T47D (cell line): Measurements from ENCODE around the gene MRGPRX3.
"Not testable (repeated sequence)": the region's sequence is repeated elsewhere in the genome, so short reads cannot be mapped to it uniquely, and the experiment has no call there.

Source experiments
- DNase-seq, 2 experiments: peaks; one replicate each; pipeline versions ENCODE4 v3.0.0 to v3.0.0-alpha.2; 2011 to 2012; ENCODE audit warnings: low read depth in 1 of 2, low spot score in 1 of 2
- JUND ChIP-seq: IDR thresholded peaks from 2 replicates; pipeline ENCODE4 v1.6.1; 2012; ENCODE audit warnings: low read depth
- in situ Hi-C: cut with HindIII; loops from 2 replicates; pipeline ENCODE4 v1.10.0; 2016; ENCODE audit warnings: low sequenced_read_pairs, low pct_unique_long_range_greater_than_20kb

MRGPRX3 gene

DNA sequence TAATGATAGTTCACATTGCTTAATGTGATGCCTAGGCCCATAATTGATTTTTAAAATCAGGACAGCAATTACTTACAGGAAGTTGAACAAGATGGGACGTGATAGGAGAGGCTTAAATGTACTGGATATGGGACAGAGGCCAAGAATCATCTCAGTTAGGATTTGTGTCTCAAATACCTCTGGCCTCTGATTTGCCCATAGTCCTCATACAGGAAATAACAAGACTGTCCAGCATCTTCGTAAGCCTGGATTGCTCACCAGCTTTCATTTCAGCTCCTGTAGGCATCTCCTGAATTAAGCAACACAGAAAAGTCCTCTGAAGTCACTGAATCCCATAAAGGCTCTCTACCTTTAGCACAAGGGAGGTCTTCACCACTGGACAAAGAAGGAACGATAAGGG, at the start of gene MRGPRX3:
Gene MRGPRX3 (plus strand): TSS at position 231 of the 400 bp plus-strand sequence. CDS start 4,632 bp downstream, outside the sequence.
- no peak for TF ChIP-seq JUND
- no peak for DNase-seq
- in situ Hi-C loops: no loop called here

GRCh38 chr11:18088366-18088765, 44.0 kb upstream of the MRGPRX3 start:
- in situ Hi-C loops: no loop called here
- TF ChIP-seq JUND: no peak
- no peak for DNase-seq

DNA sequence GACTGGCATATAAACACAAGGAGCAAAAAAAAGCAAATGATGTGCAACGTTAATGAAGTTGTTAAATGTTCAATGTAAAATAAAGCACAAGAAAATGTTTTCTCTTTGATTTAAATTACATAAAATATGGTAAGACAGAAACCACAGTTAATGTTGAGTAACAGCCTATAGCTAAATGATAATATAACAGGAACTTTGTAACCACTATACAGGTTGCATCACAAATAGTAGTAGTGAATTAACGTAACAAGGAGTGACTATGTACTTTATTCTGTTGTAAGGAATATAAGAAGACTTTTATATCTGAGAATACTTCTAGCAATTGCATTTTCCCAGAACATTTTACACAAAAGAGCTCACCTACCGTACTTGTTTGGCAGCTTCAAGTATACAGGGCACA, 43.4 kb upstream of the MRGPRX3 start:
- no peak for TF ChIP-seq JUND
- no peak for DNase-seq
- in situ Hi-C loops: no loop called here

DNA sequence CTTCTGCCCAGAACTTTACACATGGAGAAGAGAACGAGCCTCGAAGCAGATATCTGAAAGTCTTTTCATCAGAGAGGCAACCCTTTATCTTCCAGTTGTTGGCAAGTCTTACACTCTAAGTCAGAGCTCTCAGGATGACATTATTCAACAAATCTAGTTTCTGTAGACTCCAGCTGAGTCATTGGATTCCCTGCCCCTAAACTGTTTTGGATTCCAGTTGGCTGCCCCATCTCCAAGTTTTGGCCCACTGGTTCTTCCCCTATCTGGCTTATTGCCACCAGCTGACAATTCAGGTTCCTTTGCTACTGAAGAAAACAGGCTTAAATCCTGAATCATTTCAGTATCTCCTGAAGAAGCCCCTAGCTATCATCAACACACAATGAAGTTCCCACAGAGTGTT, 40.6 kb upstream of the MRGPRX3 start:
- TF ChIP-seq JUND: no peak
- in situ Hi-C loops: no loop called here
- DNase-seq: no peak

- TF ChIP-seq JUND: no peak
- in situ Hi-C loops: no loop called here
- no peak for DNase-seq
Observed at GRCh38 chr11:18093959-18094358, 38.4 kb upstream of the MRGPRX3 start.

DNA sequence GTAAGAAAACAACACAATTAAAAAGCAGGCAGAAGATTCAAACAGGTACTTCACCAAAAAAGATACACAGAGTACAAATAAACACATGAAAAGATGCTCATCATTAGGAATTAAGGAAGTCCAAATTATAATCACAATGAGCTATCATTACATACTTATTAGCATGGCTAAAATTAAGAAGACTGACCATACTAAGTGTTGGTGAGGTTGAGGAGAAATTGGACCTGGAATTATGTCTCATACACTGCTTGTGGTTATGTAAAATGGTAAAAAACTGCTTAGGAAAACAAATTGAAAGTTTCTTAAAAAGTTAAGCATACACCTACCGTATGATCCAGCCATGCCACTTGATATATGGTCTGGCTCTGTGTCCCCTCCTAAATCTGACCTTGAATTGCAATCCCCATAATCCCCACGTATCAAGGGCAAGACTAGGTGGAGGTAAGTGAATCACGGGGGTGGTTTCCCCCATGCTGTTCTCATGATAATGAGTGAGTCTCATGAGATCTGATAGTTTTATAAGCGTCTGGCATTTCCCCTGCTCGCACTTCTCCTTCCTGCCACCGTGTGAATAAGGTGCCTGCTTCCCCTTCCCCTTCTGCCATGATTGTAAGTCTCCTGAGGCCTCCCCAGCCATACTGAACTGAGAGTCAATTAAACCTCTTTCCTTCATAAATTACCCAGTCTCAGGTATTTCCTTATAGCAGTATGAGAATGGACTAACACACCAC, 31.3 kb upstream of the MRGPRX3 start:
- TF ChIP-seq JUND: no peak
- no peak for DNase-seq
- in situ Hi-C loops: no loop called here

GRCh38 chr11:18105086-18105801, 27.1 kb upstream of the MRGPRX3 start:
- DNase-seq: no peak
- in situ Hi-C loops: no loop called here
- TF ChIP-seq JUND: no peak

GRCh38 chr11:18105802-18106574, 26.4 kb upstream of the MRGPRX3 start, which contains the start of gene SAAL1:
SAAL1 (minus strand) TSS chr11:18106082; CDS start chr11:18106041, 41 bp downstream.
- DNase-seq: peak; percentile 71 to 79
- no peak for TF ChIP-seq JUND
- in situ Hi-C loops: no loop called here

DNA sequence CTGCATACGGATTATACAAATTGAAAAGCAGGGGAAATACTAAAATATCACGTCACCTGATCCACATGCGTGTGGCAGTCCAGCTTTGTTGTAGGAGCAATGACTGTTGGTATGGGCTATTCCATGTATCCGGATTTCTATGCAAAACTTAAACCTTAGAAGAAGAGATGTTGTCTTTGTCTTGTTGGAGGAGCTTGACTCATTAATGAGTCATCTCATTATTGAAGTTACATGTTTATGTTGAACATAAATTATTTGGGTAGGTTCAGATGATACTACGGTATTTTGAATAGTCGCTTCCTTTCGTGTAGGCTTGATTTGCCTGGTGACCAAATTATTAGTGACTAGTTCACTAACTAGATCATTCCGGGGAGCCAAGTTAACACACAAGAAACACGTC, 25.7 kb upstream of the MRGPRX3 start:
- TF ChIP-seq JUND: no peak
- no peak for DNase-seq
- in situ Hi-C loops: no loop called here

DNA sequence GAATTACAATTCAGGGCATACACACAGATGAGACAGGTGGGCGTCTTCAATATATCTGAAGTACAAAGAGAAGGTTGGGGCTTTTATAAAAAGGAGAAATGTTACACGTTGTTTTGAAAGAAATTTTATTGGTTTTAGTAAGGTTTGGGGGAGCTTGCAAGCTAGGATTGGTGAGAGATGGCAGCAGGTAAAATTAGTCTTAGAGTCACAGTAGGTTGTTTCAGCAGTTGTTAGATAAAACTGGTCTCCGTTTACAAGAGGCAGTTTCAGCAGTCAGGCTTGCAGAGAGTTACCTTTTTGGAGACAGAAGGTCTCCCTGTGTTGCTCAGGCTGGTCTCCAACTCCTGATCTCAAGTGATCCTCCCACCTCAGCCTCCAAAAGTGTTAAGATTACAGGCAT, 24.1 kb upstream of the MRGPRX3 start:
- TF ChIP-seq JUND: no peak
- DNase-seq: no peak
- in situ Hi-C loops: no loop called here

DNA sequence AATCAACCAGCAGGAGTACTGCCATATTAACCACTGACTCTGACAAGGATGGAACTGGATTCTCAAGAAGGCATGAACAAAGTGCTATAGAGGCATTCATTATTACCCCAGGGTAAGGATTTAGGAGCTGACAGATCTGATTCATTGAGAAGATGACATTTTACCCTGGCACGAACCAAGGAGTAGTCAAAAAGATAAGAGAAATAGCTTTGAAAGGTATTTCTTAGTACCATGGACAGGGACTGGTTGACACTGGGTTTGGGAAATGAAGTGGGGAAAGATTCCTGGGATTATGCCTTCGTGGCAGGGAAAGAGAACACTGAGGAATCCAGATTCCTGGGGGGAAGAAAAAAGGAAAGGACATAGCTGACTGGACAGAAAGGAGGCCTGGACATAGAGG, 21.4 kb upstream of the MRGPRX3 start:
- TF ChIP-seq JUND: no peak
- in situ Hi-C loops: no loop called here
- DNase-seq: peak in 1 of 2 experiments; percentile 20

- peak; percentile 56 to 68 for DNase-seq
- no peak for TF ChIP-seq JUND
- in situ Hi-C loops: no loop called here
Observed at GRCh38 chr11:18115360-18116127, 16.8 kb upstream of the MRGPRX3 start.

DNA sequence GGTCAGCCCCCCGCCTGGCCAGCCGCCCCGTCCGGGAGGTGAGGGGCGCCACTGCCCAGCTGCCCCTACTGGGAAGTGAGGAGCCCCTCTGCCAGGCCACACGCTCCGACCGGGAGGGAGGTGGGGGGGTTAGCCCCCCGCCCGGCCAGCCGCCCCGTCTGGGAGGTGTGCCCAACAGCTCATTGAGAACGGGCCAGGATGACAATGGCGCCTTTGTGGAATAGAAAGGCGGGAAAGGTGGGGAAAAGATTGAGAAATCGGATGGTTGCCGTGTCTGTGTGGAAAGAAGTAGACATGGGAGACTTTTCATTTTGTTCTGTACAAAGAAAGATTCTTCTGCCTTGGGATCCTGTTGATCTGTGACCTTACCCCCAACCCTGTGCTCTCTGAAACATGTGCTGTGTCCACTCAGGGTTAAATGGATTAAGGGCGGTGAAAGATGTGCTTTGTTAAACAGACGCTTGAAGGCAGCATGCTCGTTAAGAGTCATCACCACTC, 11.0 kb upstream of the MRGPRX3 start:
- in situ Hi-C loops, DNase-seq: not testable (repeated sequence)

- DNase-seq, in situ Hi-C loops: not testable (repeated sequence)
Observed at GRCh38 chr11:18131115-18131514, 1.3 kb upstream of the MRGPRX3 start.
